Kidney (tissue), 14 donors: ENCODE data around the gene TTLL13. TPM values are rescaled to one million over a fixed set of nuclear protein-coding genes. Genes with fewer than 3 reads are reported as not detected.

Experiments
- DNase-seq, 5 donors: peaks; one replicate each; pipeline ENCODE4 v3.0.0-alpha.2; 2013 to 2020
- FAIRE-seq: peaks from 2 replicates; lab custom pipeline; 2012; peaks lifted over from hg19 to GRCh38; lab: Jason Lieb, UNC
- H3K27ac ChIP-seq, 2 donors: one replicate each; pipeline ENCODE4 v1.7.0; 2013; ENCODE audit warnings: low read depth in 2 of 2, low read length in 2 of 2, inconsistent platforms in 1 of 2
- H3K27me3 ChIP-seq: one replicate; pipeline ENCODE4 v1.7.1; 2013; ENCODE audit warnings: low read length, inconsistent platforms; ENCODE audit not compliant: control insufficient read depth, insufficient read depth
- H3K36me3 ChIP-seq, 3 donors: one replicate each; pipeline versions ENCODE4 v1.7.0 to v1.7.1; 2013; ENCODE audit warnings: low read length in 3 of 3, control low read depth in 1 of 3, inconsistent platforms in 1 of 3; ENCODE audit not compliant: insufficient read depth in 3 of 3, control insufficient read depth in 2 of 3
- H3K4me1 ChIP-seq, 3 donors: one replicate each; pipeline versions ENCODE4 v1.7.0 to v1.7.1; 2013; ENCODE audit warnings: low read length in 3 of 3, inconsistent platforms in 1 of 3, low read depth in 1 of 3; ENCODE audit not compliant: control insufficient read depth in 2 of 3, insufficient read depth in 2 of 3
- H3K4me3 ChIP-seq, 3 donors: one replicate each; pipeline versions ENCODE4 v1.7.0 to v1.8.1; 2013; ENCODE audit warnings: low read length in 3 of 3, control low read depth in 1 of 3, inconsistent platforms in 1 of 3
- H3K9ac ChIP-seq, 3 donors: one replicate each; pipeline versions ENCODE4 v1.7.0 to v1.7.1; 2013; ENCODE audit warnings: low read length in 3 of 3, control low read depth in 1 of 3, inconsistent platforms in 1 of 3
- H3K9me3 ChIP-seq, 3 donors: one replicate each; pipeline versions ENCODE4 v1.7.0 to v1.7.1; 2013; ENCODE audit warnings: low read length in 3 of 3, control low read depth in 1 of 3, inconsistent platforms in 1 of 3; ENCODE audit not compliant: control insufficient read depth in 2 of 3, insufficient read depth in 1 of 3
- CTCF ChIP-seq: IDR thresholded peaks from 3 replicates; pipeline ENCODE4 v1.5.1; 2012; ENCODE audit warnings: mild to moderate bottlenecking, moderate library complexity, borderline replicate concordance; ENCODE audit not compliant: insufficient read depth; ENCODE audit errors: extremely low read depth
- intact Hi-C: fragments of 100-400 bp; cut with DNase I; formaldehyde crosslinking; loops from one replicate; pipeline ENCODE4 v1.11.1; 2022
- polyA plus RNA-seq: library from polyadenylated mRNA; stranded (reverse); fragments of 350-450 nt; fragmentation: Illumina TruSeq; extraction: RNeasy Lipid Tissue Mini Kit (QIAGEN cat#74804); gene quantifications from one replicate; pipeline ENCODE4 v1.2.3, GENCODE V29; 2014; ENCODE audit warnings: low read depth, low replicate concordance; ENCODE audit not compliant: insufficient read depth
- total RNA-seq: library from RNA; stranded (reverse); fragmentation: NEBNext Ultra II Directional; extraction: Animal tissue kit (Norgen Biotek cat#: 25700); gene quantifications from one replicate; pipeline ENCODE4 v1.2.1, GENCODE V29; 2021
- donor health status: control.
- donor health status: control.
- donor health status: control.
- donor health status: control.
- donor health status: control.
- donor health status: DM: yes; HTN: yes; CAD: no.
- donor health status: Normal renal cell carcinoma (clear cell type).

TTLL13 gene
- total and polyA plus RNA-seq, 2 donors from 2014 or later: 0.54 to 0.88 TPM

DNA sequence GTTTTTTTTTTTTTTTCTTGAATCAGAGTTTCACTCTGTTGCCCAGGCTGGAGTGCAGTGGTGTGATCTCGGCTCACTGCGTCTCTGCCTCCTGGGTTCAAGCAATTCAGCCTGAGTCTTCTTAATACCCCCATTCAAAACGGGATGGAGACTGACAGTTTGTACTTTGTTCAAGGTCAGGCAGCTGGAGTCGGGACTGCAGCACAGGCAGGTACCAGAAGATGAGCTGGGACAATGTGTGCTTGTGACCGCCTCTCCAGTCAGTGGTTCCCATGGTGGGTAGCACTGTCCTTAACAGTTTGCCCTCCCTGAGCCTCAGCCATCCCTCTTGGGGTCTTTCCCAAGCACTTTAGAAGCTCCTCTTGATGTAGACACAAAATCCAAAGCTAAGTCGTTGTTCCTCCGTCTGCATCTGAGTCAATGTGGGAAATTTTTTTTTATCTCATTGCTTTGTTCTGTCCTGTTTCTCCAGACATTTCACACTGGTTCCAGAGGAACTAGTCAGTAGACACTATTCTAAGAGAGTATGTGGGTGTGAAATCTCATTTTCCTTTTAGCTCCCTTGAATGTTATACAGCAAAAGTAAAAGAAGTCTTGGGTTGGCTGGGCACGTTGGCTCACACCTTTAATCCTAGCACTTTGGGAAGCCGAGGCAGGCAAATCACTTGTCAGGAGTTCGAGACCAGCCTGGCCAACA, 5.3 kb upstream of the TTLL13 start:
- DNase-seq: no peak
- Histone ChIP-seq H3K4me3 (no peak overlapping the region), H3K4me1 (peaks cover 0 to 3% (median 0%) of the 10 kb centered on the region in 3 donors), H3K9me3 (no peaks in the 10 kb centered on the region), H3K36me3 (no peaks in the 10 kb centered on the region), H3K27me3 (no peaks in the 10 kb centered on the region), H3K27ac (no peak overlapping the region), H3K9ac (no peak overlapping the region)
- intact Hi-C loops: no loop called here
- FAIRE-seq: no peak
- no peak for TF ChIP-seq CTCF

- no peak for FAIRE-seq
- Histone ChIP-seq H3K9ac (peak overlapping the region in 1 of 3 donors; percentile 19), H3K9me3 (no peaks in the 10 kb centered on the region), H3K27ac (peak overlapping the region in 1 of 2 donors; percentile 5), H3K4me1 (peaks cover 0 to 9% (median 0%) of the 10 kb centered on the region in 3 donors), H3K36me3 (no peaks in the 10 kb centered on the region), H3K27me3 (no peaks in the 10 kb centered on the region), H3K4me3 (peak overlapping the region in 2 of 3 donors; percentile 32 to 78)
- intact Hi-C loops: no loop called here
- TF ChIP-seq CTCF: no peak
- DNase-seq: peak in 1 of 5 donors; percentile 50
These were observed 560 bp upstream of the TTLL13 start for GRCh38 chr15:90248789-90249202.

- peak in 1 of 5 donors; percentile 6 for DNase-seq
These were observed 8.4 kb downstream of the TTLL13 start for GRCh38 chr15:90257776-90258175.

More at GRCh38 chr15:90257776-90258175, 8.4 kb downstream of the TTLL13 start:
- no peak for FAIRE-seq
- no peak for TF ChIP-seq CTCF
- no peaks in the 10 kb centered on the region for H3K9me3 ChIP-seq
- H3K27ac ChIP-seq: no peak overlapping the region
- no peak overlapping the region for H3K4me3 ChIP-seq
- H3K4me1 ChIP-seq: no peaks in the 10 kb centered on the region
- H3K9ac ChIP-seq: no peak overlapping the region
- intact Hi-C loops: no loop called here
- H3K36me3 ChIP-seq: no peaks in the 10 kb centered on the region
- H3K27me3 ChIP-seq: no peaks in the 10 kb centered on the region
